GM13976 (cell line): ENCODE results near the gene MYPN.
"Not testable (repeated sequence)": the region's sequence is repeated elsewhere in the genome, so short reads cannot be mapped to it uniquely, and the experiment has no call there.

Experiments used
- DNase-seq: peaks from one replicate; pipeline ENCODE4 v3.0.0; 2012; ENCODE audit warnings: low spot score
- CTCF ChIP-seq: IDR thresholded peaks from 2 replicates; pipeline ENCODE4 v1.5.1; 2012; ENCODE audit warnings: borderline replicate concordance, mild to moderate bottlenecking; ENCODE audit not compliant: insufficient read depth; ENCODE audit errors: extremely low read depth, missing control alignments, control extremely low read depth
- in situ Hi-C: fragments of 300-500 bp; cut with MboI; formaldehyde crosslinking; loops from one replicate; pipeline ENCODE4 v1.12.0; 2022; ENCODE audit warnings: low sequenced_read_pairs, mixed read lengths, inconsistent platforms; ENCODE audit not compliant: unreplicated experiment

MYPN gene

GRCh38 chr10:68151453-68151852, 42.2 kb downstream of the MYPN start:
- DNase-seq: no peak
- in situ Hi-C loops: no loop called here
- TF ChIP-seq CTCF: no peak

- in situ Hi-C loops: no loop called here
- TF ChIP-seq CTCF: no peak
- DNase-seq: no peak
Measured at GRCh38 chr10:68153473-68154210, 44.4 kb downstream of the MYPN start.

GRCh38 chr10:68154211-68154497, 44.9 kb downstream of the MYPN start:
- no peak for TF ChIP-seq CTCF
- in situ Hi-C loops: no loop called here
- DNase-seq: no peak

GRCh38 chr10:68155615-68156210, 46.4 kb downstream of the MYPN start:
- DNase-seq: no peak
- no peak for TF ChIP-seq CTCF
- in situ Hi-C loops: no loop called here

- peak; percentile 72 for TF ChIP-seq CTCF
- peak; percentile 50 for DNase-seq
- in situ Hi-C loops: no loop called here
Measured at GRCh38 chr10:68156373-68157185, 47.3 kb downstream of the MYPN start.

GRCh38 chr10:68157522-68157921, 48.2 kb downstream of the MYPN start:
- in situ Hi-C loops, DNase-seq: not testable (repeated sequence)

- in situ Hi-C loops: no loop called here
- no peak for DNase-seq
- TF ChIP-seq CTCF: no peak
Measured at GRCh38 chr10:68158031-68158430, 48.7 kb downstream of the MYPN start.
